Femur (tissue), 1 donor: ENCODE data around the gene EIF4B.

ENCODE experiments used
- DNase-seq: peaks from one replicate; pipeline ENCODE4 v3.0.0-alpha.2; 2017

Gene EIF4B

GRCh38 chr12:53060064-53060720, 53.9 kb downstream of the EIF4B start:
- peak; percentile 34 for DNase-seq

- peak; percentile 57 for DNase-seq
These were observed 54.5 kb downstream of the EIF4B start for GRCh38 chr12:53060721-53061276.

DNA sequence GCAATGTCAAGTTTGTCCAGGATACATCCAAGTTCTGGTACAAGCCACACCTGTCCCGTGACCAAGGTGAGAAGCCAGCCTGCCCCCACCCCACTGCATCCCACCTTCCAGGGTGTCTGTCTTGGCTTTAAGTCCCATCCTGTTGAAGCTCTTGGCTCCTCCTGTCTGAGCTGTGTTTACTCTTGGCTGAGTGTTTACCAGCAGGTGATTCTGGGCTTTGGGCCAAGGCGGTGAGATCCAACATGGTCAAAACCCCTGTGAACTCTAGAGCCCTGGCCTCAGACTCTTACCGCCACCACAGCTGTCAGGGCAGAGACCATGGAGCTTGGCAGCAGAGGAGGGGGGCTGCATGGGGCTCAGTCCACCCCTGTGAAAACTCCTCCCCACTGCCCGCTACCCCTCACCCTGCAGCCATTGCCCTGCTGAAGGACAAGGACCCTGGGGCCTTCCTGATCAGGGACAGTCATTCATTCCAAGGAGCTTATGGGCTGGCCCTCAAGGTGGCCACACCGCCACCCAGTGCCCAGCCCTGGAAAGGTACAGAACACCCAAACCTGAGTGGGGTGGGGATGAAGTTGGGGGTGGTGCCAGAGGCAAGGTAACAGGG, 55.3 kb downstream of the EIF4B start:
- DNase-seq, result peak; percentile 48

DNA sequence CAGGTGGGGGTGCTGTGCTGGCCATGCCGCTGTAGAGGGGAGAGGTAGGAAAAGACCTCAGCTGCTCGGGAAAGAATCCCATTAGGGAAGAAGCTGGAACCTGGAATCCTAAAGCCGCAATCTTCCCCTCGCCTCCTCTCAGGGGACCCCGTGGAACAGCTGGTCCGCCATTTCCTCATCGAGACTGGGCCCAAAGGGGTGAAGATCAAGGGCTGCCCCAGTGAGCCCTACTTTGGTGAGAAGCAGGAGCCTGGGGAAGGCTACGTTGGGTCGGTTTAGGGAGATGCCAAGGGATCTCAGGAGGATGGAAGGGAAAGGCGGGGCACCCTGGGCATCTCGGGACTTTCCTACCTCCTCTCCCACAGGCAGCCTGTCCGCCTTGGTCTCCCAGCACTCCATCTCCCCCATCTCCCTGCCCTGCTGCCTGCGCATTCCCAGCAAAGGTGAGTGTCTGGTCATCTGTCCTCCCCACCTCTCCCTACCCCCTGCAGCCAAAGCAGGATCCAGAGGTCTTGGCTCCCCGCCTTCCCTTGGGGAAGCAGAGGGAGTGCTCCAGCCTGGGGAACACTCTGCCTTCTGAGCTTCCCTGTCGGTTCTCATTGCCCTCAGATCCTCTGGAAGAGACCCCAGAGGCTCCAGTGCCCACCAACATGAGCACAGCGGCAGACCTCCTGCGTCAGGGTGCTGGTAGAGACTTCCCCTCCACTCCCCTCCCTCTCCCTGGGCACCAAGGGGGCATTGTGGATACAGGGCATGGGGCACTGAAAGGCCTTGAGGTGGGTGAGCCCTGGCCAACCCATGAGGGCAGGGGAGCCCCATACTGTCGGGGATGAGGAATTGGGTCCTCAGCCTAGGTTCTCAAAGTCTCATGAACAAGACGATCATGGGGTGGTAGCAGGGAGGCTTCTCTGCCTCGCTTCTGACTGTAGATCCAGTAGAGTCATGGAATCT, 56.0 kb downstream of the EIF4B start:
- DNase-seq, result peak; percentile 28

DNA sequence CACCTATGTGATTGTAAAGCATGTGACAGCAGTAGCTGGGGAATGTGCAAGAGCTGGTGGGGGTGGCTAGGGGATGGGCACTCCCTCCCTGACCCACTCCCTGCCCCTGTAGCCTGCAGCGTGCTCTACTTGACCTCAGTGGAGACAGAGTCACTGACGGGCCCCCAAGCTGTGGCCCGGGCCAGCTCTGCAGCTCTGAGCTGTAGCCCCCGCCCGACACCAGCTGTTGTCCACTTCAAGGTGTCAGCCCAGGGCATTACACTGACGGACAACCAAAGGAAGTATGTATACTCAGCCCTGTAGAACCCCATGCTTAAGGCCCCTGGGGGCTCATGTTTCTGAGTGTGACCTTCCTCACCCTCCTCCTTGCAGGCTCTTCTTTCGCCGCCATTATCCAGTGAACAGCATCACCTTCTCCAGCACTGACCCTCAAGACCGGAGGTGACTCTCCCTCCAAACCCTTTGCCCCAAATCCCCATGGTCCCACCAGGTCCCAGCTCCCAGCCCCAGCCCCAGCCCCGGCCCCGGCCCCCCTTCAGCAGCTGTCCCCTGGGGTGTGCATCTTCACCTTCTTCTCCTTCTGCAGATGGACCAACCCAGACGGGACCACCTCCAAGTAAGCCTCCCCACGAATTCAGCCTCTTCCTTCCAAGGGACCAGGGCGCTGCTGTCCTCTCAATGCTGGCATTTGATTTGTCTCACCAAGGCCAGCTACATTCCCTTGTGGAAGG, 56.9 kb downstream of the EIF4B start:
- peak; percentile 44 for DNase-seq

DNA sequence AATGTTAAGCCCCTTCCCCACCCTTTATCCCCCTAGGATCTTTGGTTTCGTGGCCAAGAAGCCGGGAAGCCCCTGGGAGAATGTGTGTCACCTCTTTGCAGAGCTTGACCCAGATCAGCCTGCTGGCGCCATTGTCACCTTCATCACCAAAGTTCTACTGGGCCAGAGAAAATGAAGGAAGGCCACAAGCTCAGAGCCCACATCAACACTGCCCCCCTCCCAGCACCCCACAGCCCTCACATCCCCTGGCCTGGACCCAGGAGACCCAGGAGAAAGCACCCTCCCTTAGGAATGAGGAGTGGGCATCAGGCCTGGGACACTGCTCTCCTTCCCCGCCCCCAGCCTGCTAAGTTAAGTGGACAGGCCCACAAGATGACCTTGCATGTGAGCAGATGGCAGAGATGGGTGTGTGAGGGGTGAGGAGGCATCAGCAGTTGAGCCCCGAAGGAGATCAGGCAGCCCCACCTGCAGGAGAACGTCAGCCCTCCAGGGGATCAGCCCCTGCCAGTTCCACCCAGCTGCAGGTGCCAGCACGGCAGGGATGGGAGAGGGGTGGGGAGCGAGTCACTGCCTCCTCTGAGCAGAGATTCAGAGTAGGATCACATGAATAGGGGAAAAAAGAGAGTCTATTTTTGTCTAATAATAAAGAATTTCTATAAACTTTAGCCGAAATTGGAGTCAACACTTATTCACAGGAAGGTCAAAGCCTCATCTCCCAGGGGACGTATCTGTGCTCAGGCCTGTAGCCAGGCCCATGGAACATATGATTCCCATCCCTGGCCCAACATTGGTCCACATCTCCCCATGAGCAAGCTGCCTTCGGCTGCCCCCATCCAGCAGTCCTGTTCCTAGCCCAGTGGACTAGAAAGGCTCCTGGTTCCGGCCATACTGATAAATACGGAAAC, 57.7 kb downstream of the EIF4B start:
- DNase-seq, result peak; percentile 79

GRCh38 chr12:53064613-53065436, 58.6 kb downstream of the EIF4B start:
- DNase-seq, result peak; percentile 32

- DNase-seq, result peak; percentile 43
These were observed 59.2 kb downstream of the EIF4B start for GRCh38 chr12:53065470-53065869.

GRCh38 chr12:53065975-53066931, 60.0 kb downstream of the EIF4B start:
- DNase-seq, result peak; percentile 91

DNA sequence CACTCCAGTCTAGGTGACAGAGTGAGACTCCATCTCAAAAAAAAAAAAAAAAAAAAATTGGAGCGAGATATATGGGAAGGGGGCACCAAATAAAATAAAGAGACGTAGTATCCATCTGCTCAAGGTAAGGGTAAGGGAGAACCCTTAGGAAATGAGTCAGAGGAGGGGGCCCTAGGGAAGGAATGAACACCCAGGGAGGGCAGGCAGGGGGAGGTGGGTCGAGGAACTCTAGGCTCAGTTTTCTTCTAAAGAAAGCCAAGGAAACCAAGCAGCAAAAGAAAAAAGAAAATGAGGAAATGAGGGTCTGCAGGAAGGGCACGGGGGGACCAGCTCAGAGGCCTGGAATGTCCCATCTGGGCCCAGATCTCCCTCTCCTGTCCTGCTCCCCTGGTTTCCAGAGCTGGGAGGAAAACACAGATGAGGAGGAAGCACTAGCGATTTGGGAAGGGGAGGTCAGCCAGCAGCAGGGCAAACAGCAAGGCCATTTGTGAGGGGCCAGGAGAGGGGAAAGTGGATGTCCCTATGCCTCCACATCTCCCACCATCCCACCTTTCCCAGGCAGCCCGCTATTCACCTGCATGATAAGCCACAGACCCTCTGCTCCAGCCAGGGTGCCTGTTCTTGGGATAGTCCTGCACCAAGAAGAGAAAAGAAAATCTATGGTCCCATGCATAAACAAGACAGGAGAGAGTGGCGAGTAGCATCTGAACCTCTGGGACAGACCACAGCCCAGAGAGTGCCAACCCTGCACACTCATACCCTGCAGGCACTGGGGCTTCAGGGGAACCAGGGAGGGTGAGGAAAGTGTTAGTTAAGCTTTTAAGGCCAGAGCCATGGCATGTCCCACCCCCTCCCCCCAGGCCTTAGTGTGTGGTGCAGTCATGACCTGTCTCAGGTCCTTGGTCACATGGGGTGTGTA, 61.1 kb downstream of the EIF4B start:
- DNase-seq, result no peak

DNA sequence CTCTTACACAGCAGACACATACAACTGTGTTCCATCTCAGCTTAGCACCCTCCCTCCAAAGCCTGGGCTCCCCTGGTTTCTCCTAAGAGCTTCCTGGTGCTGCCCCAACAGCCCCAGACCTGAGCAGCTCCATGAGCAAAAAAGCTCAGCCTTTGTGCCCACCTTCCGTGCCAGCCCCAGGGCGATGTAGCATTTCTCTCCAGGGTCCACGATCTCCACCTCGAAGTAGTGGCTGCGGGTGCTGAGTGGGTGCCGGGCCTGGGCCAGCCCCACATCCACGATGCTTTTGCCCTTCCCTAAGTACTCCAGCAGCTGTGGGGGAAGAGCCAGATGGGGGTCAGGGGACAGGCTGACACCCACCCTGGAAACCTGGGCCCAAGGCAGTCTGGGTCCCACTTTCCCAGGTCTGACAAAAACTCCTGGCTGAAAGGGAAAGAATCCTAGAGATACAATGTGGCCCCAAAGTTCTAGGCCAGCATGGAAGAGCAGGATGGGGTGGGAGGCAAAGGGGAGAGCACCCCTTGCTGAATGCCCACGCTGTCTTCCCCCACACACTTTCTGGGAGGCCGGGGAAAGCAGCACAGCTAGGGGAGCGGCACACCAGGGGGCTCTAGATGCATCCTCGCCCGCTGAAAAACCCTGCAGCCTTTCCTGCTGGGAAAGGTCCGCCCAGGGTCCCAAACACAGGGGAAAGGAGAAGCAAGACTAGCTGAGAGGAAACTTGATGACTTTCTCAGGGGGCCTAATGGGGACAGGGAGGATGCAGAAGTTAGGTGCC, 61.9 kb downstream of the EIF4B start:
- DNase-seq, result peak; percentile 21

GRCh38 chr12:53068811-53069585, 62.7 kb downstream of the EIF4B start:
- peak; percentile 29 for DNase-seq

DNA sequence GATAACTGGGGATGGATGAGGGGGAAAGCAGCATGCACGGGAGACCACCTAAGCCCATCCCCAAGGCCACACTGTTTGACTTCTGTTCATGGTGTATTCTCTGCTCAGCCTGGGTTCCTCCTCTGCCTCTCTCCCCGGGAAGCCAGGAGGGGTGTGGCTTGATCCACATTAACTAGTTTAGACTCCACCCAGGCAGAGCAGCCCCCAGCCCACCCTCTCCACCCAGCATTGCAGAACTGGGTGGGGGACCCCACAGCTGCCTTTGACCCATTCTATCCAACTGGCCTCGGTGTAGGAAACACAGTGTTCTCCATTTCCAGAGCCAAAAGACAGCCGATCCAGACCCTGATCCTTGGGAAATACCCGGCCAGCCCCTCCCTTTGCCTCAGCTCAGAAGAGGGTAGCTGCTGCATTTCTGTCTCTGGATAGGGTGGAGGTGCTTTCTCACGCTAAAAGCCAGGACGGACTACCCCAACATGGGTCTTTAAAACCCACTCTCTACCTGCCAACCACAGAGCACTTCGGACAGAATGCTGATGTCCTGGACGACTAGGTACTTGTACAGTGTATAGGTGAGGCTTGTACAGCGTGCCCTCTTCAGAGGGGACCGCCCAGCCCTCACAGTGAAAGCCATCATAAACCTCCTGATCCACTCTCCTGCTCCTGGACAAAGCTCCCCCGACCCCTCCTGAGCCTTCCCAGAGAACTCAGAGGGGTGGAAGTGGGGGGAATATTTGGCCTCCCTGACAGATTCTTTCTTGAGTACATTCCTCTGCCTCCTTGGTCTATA, 63.6 kb downstream of the EIF4B start:
- DNase-seq, result peak; percentile 85

- peak; percentile 36 for DNase-seq
These were observed 64.7 kb downstream of the EIF4B start for GRCh38 chr12:53070877-53071492.
